T follicular helper cell (primary cell): ENCODE data around the gene FOXN4.

Experiments
- DNase-seq: peaks from one replicate; pipeline ENCODE4 v3.0.0-alpha.2; 2020; ENCODE audit warnings: low read depth

The FOXN4 gene

DNA sequence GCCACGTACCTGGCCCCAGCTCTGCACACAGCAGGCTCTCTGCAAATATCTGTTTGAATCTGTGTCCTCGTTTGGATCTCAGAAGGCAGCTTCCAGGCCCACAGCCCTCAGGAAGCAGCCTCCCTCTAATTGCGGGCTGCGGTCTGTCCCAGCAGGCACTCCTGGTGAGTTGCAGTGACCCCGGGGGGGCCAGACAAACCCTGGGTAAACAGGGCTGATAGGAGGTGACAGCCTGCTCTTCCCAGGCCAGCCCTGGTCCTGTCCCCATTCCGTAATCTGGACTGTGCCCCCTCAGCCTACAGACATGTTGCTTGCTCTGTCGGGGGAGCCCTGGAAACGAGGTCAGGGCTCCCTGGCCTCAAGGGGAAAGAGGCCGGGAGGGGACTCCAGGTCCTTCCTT is 2.0 kb downstream of the FOXN4 start:
- no peak for DNase-seq

DNA sequence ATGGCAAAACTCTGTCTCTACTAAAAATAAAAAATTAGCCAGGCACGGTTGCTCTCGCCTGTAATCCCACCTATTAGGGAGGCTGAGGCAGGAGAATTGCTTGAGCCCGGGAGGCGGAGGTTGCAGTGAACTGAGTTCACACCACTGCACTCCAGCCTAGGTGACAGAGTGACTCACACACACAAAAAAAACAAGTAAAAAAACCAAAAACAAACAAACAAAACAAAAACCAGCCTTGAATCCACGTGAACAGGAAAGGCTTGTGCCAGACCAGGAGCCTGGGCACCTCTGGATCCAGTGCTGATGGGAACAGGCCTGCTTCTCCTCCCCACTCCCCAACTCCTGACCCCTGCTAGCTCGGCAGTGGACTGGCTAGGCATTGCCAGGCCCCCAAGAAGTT is 3.5 kb downstream of the FOXN4 start:
- DNase-seq = no peak

DNA sequence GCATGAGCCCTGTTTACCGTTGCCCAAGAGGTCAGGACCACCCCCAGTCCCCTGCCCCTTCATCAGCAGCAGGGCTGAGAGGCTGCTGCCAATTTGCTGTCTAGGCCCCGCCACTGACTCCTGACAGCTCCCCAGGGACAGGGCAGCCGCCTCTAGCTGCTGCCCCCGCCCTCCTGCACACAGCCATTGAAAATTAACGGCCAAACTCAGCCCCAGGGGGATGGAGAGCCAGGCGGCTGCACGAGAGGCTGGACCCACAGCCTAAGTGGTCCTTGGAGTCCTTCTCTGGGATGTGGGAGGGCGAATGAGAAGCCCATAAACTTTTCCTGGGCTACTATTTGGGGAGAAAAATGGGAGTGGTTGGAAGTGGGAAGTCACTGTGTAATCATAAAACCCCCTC is 4.6 kb downstream of the FOXN4 start:
- DNase-seq = no peak

DNA sequence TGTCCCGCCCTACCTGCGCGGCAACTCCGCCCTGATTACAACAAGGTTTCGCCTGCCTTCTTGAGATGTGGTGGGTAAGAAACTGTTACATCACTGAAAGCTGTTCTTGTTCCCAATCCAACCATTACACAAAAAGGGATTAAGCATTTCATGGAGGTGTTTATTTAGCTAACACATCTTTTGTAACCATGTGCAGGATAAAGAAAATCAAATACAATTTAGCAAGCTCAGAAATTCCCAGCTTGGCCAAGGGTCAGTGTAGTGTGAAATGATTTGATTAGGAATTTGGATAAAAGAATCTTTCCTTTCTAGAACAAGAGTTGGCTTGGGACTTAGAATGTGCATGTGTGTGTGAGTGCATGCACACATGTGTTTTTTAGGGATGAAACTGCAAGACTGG is 6.3 kb downstream of the FOXN4 start:
- DNase-seq = no peak

DNA sequence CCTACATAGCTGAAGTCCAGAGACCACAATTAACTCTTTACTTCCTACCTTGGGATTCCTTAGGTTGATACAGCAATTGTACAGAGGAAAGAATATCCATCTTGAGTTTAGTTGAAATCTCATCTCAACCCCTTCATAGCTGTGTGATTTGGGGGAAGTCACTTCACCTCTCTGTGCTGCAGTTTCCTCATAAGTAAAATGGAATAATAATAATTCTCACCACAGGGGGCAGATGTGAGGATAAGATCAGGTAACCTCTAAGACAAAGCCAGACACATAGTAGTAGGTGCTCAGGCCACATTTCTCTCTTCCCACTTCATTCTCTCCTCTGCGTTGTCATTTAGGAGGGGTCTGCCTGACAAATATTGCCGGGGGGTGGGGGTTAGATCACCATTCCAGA is 6.7 kb downstream of the FOXN4 start:
- DNase-seq = no peak

DNA sequence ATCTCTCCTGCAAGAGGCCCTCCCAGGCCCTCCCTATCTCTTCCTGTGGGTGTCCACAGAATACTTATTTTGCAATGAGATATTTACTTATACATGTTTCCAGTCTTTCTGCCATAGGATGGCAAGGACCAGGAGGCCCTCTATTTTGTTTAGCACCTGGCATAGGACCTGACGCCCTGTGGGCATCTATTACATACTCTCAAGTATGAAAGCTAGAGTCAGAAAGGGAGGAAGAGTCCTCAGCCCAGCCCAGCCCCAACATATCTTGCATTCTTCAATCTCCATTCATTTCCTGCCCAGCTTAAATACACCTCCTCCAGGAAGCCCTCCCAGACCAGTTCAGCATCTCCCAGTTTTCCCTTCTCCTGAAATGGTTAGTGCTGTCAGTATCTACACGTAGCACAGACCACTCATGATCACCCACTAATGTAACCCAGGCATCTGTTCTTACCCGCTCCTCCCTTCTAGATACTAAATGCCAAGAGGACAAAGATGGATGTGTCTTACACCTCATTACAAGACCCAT is 7.4 kb downstream of the FOXN4 start:
- DNase-seq = no peak

DNA sequence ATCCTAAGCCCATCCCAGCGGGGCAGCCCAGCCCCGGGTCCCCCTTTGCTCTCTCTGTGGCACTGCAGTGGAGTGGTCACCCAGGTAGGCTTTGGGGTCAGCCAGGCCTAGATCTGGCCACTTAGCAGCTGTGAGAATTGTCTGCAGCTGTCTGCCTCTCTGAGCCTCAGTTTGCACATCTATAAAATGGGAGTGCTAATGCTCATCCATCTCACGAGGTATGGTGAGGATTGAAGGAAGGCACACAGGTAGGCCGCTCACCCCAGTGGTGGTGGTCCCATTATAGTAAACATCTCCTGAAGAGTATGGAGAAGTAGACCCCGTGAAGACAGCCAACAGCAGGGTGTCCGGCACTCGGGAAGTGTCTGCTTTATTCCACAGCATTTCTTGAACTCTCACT is 9.2 kb downstream of the FOXN4 start:
- no peak for DNase-seq

DNA sequence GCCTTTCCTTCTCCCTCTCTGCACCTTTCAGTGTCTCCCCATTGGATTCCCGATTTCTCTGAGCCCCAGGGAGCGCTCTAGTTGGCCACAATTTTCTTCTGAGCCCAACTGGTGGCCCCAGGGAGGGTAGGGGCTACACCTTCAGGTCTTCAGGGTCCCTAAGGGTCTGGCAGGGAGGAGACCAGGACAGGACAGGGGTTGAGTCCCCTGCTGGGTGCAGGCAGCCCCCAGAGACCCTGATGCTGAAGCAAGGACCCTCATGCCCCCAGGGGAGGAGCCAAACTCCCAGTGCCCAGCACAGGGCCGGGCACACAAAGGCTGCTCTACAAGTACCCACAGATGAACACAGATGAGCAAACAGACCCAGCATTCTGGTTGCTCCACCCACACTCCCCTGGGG is 12.7 kb downstream of the FOXN4 start:
- no peak for DNase-seq

DNA sequence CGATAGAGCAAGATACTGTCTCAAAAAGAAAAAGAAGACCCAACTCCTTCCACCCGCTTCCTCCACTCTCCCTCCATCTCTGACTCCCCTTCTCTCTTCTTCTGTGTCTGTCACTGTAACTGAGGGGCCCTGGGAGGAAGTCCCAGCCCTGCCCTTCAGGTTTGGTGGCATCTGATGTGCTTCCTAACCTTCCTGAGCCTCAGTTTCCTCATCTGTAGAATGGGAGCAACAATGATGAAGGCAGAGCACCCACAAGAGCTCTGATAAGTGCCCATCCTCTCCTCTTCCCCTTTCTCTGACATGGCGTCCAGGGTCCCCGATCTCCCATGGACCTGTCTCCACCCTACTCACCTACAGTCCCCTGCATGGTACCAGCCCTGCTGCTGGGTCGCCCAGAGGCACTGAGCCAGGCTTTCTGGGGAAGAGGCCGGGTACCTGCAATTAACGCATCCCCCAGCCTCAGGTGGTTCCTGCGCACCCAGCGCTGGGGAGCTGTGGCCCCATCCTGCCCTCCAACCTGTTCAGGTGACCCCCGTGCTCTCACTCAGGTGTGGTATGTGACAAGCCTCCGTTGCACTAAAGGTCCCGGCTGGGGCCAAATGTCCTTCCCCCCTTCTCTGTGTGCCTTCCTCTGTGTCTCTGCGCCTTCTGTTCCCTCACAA is 13.2 kb downstream of the FOXN4 start:
- no peak for DNase-seq

DNA sequence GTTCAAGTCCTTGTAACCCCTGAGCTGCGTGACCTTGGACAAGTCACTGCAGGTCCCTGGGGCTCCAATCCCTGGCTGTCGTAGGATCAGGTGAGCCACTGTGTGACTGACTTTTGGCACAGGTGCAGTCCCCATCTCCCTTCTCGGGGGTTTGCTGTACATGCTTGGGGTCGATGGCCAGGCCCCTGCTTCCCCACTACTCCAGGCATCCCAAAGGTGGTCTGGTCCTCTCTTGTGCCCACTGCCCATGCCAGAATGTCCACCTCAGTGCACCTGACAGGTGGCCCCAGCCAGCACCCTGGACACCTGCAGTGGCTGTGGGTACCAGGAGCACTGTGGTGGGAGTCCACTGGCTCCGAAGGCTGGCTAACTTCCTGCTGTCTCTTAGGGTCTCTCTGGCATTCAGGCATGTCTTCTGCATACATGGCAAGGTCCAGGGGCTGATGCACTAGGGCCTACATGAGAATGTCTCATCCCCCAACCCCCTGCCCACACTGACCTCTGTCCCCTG is 14.7 kb downstream of the FOXN4 start:
- DNase-seq = no peak

DNA sequence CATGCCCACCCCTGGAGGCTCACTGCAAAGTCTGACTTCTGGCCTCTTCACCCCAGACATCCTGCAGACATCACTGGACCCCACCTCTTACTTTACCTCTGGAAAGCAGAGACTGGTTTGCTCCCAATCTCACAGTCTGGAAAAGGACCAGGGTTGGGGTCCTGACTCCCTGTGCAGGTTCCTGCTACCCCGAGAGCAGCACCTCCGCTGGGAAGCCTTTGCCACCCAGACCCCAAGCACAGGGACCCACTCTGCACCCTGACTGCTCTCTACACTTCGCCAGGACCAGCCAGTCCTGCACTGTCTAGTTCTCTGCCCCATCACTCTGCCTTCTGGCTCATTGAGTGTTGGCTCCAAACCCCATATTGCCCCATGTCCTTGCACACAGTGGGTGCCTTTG is 16.0 kb downstream of the FOXN4 start:
- no peak for DNase-seq

DNA sequence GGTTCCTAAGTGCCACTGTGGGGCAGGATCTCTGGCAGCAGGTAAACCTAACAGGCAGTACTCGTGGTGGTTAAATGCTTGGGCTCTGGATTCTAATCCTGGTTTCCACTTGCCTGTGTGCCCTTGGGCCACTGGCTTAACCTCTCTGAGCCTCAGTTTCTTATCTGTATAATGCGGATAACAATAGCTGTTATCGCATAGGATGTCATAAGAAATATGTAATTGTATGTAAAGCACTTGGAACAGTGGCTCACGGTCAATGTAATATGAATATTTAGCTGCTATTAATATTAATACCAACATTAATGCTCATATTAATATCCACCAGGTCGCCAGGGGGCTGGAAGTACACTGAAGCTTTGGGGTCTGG is 16.8 kb downstream of the FOXN4 start:
- DNase-seq = no peak

DNA sequence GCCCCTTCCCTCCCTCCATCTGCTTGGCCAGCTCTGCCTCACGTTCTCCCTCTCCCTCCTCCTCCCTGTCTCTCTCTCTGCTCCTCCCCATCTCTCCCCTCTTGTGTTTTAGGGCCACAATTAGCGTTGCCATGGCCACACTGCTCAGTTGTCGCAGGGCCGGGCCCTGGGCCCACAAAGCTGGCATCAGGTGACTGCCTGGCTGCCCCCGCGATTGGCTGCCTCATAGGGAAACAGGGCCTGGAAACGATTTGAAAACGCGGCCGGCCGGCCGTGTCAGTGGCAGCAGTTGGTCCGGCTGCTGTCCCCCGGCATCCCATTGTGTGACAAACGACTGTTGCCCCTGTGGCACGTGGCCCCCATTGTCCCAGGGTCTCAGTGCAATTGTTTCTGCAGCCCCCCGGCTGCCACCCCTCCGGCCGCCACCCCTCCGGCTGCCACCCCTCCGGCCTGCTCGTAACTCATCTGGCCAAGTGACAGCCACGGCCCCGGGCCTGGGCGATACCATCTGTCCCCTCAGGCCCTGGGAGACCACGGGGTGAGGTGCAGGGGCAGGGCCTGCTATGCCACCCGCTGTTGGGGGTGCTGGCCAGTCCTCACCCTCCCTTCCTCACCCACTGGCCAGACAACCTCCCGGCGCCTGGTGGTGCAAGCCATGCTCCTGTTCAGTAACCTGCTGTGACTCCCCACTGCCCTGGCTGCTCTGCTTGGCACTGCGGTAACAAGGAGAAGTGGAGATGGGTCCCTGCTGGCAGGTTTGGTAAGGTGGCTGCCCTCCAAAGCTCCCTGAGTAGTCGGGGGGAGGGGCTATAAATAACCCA is 17.4 kb downstream of the FOXN4 start:
- no peak for DNase-seq

DNA sequence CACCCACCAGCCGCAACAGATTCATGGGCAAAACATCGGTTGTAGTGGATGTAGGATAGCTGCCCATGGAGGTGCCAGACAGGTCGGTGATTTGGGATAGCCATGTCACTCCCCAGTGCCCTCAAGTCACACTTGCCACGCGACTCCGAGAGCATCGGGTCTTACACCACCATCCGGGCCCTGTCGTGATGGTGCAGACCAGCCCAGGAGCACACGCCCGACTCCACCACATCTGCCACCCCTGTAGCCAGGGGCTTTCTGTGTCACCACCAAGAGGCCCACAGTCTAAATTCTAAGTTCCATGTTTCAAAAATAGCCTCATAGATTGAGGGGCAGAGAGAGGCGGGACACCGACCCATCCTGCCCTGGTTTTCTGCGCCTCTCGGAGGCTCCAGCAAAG is 18.0 kb downstream of the FOXN4 start:
- no peak for DNase-seq

DNA sequence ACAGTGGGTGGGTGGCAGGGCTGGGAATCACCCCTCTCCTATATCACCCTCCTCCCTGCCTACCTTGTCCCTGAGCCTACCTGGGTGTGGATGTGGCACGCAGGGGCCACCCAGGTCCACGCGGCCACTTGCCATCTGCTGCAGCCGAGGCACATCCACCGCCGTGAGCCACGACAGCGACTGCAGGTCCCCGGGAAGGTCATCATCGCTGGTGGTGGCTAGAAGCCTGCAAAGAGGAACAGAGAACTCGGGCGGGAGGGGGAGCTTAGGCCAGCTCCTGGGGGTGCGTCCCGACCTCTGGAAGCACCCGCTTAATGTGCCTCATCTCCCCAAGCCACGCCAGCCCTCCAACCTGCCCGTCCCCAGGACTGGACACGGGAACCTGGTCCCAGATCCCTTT is 19.0 kb downstream of the FOXN4 start:
- DNase-seq = no peak

DNA sequence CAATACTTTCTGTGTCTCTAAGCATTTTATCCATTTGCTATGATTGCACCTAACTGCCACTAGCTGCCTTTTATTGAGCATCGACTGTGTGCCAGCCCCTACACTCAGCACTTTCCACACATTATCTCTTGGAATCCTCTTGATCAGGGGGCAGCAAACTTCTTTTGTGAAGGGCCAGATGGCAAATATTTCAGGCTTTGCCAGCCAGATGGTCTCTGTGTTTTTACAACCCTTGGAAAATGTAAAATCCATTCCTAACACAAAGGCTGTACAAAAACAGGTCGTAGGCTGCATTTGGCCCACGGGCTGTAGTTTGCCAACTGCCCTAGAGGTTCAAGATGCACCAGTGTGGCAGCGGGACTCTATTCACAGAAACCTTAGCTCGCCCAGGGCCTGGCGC is 19.5 kb downstream of the FOXN4 start:
- DNase-seq = no peak

DNA sequence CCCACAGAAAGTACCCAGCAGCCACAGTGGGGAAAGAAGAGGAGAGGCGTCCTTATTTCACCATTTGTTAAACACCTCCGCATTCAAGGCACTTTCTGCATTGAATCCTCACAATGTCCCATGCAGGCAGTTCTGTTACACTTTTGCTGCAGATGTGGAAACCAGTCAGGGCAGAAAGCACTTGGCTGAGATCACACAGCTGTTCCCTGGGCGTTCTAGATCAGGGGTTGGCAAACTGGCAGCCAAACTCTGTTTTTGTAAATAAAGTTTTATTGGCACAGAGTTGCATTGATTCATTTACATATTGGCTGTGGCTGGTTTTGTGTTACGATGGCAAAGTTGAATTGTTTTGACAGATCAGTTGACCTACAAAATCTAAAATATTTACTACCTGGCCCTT is 20.1 kb downstream of the FOXN4 start:
- no peak for DNase-seq

DNA sequence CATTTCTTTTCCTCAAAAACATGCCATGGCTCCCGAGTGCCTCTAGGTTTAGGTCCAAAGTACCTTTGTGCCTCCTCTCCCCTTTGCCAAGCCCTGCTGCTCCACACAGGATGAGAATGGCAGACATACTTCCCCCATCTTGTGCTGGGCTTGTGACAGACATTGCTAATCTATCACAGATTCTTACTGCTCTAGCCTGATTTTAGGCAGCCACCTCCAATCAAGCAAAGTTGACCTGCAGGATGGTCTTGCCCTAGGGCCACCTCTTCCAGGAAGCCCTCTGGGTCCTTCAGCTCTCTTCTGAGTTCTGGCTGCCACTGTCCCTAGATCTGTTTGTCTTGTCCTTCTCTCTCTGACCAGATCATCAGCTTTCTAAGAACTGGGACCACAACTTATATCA is 20.5 kb downstream of the FOXN4 start:
- DNase-seq = no peak

DNA sequence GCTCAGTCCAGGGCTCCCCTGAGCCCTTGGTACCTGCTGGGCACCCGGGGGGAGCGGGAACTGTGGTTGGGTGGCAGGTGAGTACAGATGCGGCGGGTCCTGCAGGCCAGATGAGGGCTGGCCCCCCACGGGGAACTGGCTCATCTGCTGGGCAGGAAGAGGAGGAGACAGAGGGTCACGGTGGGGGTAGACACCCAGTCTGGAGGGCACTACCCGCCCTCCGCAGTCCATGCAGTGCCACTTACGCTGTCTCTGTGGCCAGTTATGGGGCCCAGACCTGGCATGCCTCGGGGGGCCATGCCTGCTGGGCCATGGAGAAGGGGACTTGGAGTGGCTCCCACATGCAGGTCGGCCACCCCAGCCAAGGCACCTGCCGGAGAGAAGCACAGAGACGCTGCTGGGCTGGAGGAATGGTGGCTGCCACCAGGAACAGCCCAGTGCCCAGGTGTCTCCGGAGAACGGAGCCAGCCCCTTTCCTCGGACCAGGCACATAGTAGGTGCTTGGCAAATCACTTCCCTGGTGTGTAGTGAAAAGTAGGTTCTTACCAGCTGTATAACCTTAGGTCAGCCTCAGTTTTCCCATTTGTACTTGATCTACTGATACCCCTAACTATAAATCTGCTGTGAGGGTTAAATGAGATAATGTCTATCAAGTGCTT is 21.1 kb downstream of the FOXN4 start:
- no peak for DNase-seq

DNA sequence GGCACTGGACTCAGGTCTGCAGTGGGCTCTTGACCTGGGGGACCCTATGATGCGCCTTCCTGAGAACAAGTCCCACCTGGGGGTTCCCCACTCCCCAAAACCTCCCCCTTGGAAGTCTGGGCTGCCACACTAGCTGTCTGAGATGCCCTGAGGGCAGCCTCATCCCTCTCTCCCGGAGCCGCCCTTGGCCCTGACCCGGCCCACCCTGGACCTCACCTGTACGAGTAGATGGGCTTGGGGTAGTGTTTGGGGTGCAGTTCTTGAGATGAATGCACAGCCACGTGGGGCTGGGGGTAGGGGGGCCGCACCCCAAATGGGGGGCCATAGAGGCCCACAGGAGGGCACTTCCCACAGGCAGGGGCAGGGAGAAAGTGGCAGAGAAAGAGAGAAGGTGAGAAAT is 21.9 kb downstream of the FOXN4 start:
- DNase-seq = no peak

DNA sequence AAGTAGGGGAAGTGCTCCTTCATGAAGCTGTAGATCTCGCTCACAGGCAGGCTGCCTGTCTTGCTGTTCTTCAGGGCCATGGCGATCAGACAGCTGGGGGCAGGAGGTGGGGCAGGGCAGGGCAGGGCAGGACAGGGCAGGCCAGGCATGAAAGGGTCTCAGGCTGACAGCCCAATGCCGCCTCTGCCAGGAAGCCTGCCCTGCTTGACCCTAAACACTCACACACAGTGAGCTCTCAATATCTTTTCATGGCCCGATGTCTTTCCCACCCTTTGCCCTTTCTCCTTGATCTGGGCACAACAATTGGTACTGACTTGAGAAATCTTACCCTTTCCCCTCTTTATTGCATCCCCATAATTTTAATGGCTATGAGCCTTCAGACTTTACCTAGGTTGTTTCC is 22.4 kb downstream of the FOXN4 start:
- DNase-seq = no peak

DNA sequence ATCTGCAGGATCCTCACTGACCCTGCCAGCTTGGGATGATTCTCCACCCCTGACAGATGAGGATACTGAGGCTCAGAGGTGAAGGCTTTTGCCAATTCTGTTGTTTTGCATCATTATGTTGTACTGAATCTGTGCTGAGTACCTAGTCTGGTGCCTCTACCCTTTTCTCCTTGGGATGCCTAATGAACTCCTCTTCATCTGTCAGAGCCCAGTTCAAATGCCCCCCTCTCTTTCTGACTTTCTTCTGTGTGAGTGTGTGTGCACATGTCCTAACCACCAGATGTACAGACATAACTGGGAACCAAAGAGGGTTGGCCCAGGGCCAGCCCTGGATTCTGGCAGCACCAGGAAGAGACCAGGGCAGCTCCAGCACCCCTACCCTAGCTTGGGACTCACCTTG is 22.8 kb downstream of the FOXN4 start:
- no peak for DNase-seq

DNA sequence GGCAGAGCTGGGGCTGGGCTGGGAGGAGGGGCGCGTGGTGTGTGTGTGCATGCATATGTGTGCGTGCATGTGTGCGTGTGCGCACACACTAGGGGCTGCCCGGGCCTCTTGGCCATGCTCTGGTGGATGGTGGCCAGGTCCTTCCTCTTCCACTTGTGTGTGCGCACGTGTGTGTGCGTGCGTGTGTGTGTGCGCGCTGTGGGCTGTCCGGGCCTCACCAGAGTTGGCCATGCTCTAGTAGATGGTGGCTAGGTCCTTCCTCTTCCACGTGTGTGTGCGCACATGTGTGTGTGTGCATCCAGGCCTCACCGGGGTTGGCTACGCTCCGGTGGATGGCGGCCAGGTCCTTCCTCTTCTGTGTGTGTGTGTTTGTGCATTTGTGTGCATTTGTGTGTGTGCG is 24.7 kb downstream of the FOXN4 start:
- DNase-seq = no peak
